Measurements from ENCODE around the gene ETV7. TPM values are rescaled to one million over a fixed set of nuclear protein-coding genes. Genes with fewer than 3 reads are reported as not detected.
"Not testable (repeated sequence)": the region's sequence is repeated elsewhere in the genome, so short reads cannot be mapped to it uniquely, and the experiment has no call there.

The ETV7 gene
- total RNA-seq, 1 donor from 2014 or later = 0.59 TPM

DNA sequence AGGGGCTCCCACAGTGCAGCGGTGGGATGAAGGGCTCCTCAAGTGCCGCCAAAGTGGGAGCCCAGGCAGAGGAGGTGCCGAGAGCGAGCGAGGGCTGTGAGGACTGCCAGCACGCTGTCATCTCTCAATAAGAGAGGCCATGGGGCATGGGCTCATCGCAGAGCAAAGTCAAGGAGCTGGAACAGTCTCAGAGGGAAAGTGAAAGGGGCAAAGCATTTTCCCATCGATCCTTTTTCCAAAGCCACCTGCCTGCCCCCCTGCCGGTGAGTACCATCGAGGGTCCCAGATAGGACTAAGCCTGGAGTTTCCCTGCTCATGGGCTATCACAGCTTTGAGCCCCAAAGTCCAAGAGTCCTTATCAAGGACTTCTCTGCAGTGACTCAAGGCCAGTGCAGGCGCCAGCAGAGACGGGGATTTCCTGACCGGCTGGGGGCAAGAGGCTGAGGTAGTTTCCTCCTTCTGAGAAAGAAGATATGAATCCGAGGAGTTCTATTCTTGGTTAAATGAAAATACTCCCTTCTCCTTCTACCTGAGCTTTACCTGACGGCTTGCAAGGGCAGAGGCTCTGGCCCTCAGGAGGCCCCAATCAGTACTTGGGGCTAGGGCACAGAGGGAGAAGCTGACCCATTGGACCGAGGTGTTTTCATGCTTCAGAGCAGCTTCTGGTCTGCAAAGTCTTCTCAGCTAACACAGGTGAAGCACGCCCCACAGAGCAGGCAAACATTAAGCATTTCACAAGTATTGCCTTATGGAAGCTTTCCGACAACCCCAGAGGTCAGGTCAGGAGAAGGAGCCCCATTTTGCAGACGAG, 22.6 kb downstream of the ETV7 start:
- Mint-ChIP-seq H3K4me1 (ENCODE audit: unreplicated experiment) (peaks cover 3% of the 10 kb centered on the region), H3K27ac (ENCODE audit: unreplicated experiment) (no peak overlapping the region), H3K9me3 (ENCODE audit: unreplicated experiment) (no peaks in the 10 kb centered on the region), H3K4me3 (ENCODE audit: unreplicated experiment) (no peak overlapping the region), H3K27me3 (ENCODE audit: unreplicated experiment) (no peaks in the 10 kb centered on the region), H3K36me3 (ENCODE audit: unreplicated experiment) (no peaks in the 10 kb centered on the region)
- TF ChIP-seq CTCF (IDR thresholded peaks at IDR 0.05) = no peak
- DNase-seq (ENCODE audit: extremely low spot score, unreplicated experiment) = no peak

- H3K27ac Mint-ChIP-seq (ENCODE audit: unreplicated experiment); H3K4me1 Mint-ChIP-seq (ENCODE audit: unreplicated experiment); H3K36me3 Mint-ChIP-seq (ENCODE audit: unreplicated experiment); DNase-seq (ENCODE audit: extremely low spot score, unreplicated experiment); H3K27me3 Mint-ChIP-seq (ENCODE audit: unreplicated experiment); H3K9me3 Mint-ChIP-seq (ENCODE audit: unreplicated experiment); H3K4me3 Mint-ChIP-seq (ENCODE audit: unreplicated experiment): not testable (repeated sequence)
These were observed 23.3 kb downstream of the ETV7 start for GRCh38 chr6:36364061-36364635.

DNA sequence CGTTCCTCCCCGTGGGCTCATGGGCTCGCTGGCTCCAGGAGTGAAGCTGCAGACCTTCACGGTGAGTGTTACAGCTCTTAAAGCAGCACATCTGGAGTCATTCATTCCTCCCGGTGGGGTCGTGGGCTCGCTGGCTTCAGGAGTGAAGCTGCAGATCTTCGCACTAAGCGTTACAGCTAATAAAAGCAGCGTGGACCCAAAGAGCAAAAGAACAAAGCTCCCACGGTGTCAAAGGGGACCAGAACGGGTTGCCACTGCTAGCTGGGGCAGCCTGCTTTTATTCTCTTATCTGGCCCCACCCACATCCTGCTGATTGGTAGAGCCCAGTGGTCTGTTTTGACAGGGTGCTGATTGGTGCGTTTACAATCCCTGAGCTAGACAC, 24.1 kb downstream of the ETV7 start:
- H3K36me3 Mint-ChIP-seq (ENCODE audit: unreplicated experiment); H3K4me3 Mint-ChIP-seq (ENCODE audit: unreplicated experiment); H3K9me3 Mint-ChIP-seq (ENCODE audit: unreplicated experiment); H3K27ac Mint-ChIP-seq (ENCODE audit: unreplicated experiment); H3K4me1 Mint-ChIP-seq (ENCODE audit: unreplicated experiment); DNase-seq (ENCODE audit: extremely low spot score, unreplicated experiment); H3K27me3 Mint-ChIP-seq (ENCODE audit: unreplicated experiment): not testable (repeated sequence)

- H3K4me1 Mint-ChIP-seq (ENCODE audit: unreplicated experiment) = peaks cover 8% of the 10 kb centered on the region
- H3K36me3 Mint-ChIP-seq (ENCODE audit: unreplicated experiment) = no peaks in the 10 kb centered on the region
- H3K4me3 Mint-ChIP-seq (ENCODE audit: unreplicated experiment) = no peak overlapping the region
- no peak overlapping the region for H3K27ac Mint-ChIP-seq (ENCODE audit: unreplicated experiment)
- no peaks in the 10 kb centered on the region for H3K9me3 Mint-ChIP-seq (ENCODE audit: unreplicated experiment)
- no peak for TF ChIP-seq CTCF (IDR thresholded peaks at IDR 0.05)
- H3K27me3 Mint-ChIP-seq (ENCODE audit: unreplicated experiment) = peaks cover 2% of the 10 kb centered on the region
- no peak for DNase-seq (ENCODE audit: extremely low spot score, unreplicated experiment)
These were observed 24.7 kb downstream of the ETV7 start for GRCh38 chr6:36362551-36363370.

DNA sequence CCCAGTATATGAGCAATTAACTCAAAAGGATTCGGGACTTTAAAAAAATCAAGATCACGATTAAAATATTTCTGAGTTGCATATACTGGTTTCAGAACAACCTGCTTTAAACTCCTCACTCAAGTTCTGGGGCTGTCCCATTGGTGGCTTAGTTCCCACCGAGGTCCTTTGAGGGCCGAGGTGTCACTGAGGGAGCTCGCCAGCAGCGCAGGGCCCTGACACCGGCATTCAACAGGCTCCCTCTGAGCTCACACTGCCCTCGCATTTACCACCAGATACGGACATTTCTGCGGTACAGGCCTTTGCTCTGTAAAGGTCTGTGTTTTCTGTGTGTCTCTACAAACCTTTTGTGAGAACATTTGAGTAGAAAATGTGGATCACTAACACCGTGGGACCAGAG, 26.4 kb downstream of the ETV7 start:
- Mint-ChIP-seq H3K36me3 (ENCODE audit: unreplicated experiment) (no peaks in the 10 kb centered on the region), H3K27ac (ENCODE audit: unreplicated experiment) (no peak overlapping the region), H3K9me3 (ENCODE audit: unreplicated experiment) (no peaks in the 10 kb centered on the region), H3K4me3 (ENCODE audit: unreplicated experiment) (no peak overlapping the region), H3K4me1 (ENCODE audit: unreplicated experiment) (peaks cover 8% of the 10 kb centered on the region), H3K27me3 (ENCODE audit: unreplicated experiment) (peaks cover 6% of the 10 kb centered on the region)
- no peak for DNase-seq (ENCODE audit: extremely low spot score, unreplicated experiment)
- TF ChIP-seq CTCF (IDR thresholded peaks at IDR 0.05) = no peak
